ENCODE data around the gene SERPINA12.

The SERPINA12 gene, protein sequence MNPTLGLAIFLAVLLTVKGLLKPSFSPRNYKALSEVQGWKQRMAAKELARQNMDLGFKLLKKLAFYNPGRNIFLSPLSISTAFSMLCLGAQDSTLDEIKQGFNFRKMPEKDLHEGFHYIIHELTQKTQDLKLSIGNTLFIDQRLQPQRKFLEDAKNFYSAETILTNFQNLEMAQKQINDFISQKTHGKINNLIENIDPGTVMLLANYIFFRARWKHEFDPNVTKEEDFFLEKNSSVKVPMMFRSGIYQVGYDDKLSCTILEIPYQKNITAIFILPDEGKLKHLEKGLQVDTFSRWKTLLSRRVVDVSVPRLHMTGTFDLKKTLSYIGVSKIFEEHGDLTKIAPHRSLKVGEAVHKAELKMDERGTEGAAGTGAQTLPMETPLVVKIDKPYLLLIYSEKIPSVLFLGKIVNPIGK

DNA sequence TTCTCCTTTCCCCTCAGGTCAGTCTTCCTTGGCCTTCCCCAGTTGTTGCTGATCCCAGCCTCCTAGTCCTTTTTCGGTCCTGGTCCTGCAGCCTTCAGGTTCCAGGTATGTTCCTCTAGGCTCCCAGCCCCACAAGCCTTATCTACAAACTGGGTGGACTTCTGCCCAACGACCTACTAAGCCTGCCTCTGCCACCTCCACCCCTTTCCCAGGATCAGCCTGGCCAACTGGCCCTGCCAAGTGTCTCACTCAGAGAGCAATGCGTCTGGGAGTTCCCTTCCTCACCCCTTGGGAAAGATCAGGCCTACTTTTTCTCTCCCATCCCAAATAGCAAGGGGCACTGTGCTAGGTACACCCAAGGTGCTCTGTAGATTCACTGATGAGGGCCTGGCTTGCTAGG lies at the start of gene SERPINA12:
SERPINA12 (minus strand) TSS at position 114 of the 400 bp plus-strand sequence. CDS start 11,072 bp downstream, outside the sequence.
- no peak for DNase-seq

DNA sequence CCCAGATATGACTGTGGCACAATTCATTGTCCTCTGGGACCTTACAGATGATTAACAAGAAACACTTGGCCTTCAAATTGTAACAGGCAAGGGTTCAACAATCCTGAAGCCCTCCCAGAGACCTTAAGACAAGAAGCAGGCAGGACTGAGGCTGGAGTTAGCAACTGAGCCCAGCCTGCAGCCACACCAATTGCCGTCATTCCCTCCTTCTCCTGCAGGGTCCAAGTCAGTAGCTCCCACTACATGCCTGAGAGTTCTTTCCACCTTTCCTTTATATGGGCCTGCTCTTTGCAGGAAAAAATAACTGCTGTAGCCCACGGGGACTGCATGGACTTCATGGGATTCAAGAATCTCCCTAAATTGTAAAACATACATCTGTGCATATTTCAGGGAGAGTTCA lies 49.6 kb upstream of the SERPINA12 start:
- DNase-seq: no peak

DNA sequence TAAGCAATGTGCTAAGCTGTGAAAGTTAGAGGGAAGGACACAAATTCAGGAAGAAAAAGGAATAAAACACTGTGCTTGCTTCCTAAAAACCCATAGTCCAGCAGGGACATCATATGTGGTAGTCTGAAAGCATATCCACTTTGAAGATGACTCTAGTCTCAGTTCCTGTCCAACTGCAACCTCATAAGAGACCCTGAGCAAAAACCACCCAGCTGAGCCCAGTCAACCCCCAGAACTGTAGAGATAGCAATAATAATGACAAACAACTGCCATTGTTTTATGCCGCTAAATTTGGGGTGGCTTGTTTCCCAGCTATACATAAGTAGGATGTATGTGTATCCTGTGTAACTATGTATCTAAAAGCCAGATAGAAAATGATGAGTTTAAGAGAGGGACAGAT lies 48.1 kb upstream of the SERPINA12 start:
- no peak for DNase-seq

DNA sequence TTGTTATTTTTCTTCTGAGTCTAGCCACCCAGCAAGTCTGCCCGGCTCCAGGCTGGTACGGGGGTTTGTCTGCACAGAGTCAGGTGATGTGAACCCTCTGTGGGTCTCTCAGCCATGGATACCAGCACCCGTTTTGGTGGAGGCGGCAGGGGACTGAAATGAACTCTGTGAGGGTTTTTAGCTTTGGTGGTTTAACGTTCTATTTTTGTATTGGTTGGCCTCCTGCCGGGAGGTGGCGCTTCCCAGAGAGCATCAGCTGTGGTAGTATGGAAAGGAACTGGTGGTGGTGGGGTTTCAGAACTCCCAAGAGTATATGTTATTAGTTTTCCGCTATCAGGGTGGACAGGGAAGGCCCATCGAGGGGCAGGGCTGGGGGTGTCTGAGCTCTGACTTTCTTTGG lies 46.7 kb upstream of the SERPINA12 start:
- DNase-seq: no peak

DNA sequence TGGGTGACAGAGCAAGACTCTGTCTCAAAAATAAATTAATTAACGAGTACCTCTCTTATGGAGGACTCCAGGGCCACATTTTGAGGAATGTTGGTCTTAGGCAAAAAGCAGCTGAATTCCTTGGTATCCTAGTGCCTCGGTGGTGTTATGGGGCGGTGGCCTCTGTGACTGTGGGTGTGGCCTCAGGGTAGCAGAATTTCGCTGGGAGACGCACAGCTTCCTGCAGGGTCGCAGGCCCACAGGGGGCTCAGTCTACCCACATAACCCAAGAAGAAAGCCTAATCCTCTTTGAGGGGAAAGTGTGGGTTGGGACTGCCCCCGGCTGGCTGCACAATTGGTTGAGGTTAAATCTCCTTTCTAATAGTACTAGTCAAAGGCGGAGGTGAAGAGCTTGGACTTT lies 40.8 kb upstream of the SERPINA12 start:
- no peak for DNase-seq

DNA sequence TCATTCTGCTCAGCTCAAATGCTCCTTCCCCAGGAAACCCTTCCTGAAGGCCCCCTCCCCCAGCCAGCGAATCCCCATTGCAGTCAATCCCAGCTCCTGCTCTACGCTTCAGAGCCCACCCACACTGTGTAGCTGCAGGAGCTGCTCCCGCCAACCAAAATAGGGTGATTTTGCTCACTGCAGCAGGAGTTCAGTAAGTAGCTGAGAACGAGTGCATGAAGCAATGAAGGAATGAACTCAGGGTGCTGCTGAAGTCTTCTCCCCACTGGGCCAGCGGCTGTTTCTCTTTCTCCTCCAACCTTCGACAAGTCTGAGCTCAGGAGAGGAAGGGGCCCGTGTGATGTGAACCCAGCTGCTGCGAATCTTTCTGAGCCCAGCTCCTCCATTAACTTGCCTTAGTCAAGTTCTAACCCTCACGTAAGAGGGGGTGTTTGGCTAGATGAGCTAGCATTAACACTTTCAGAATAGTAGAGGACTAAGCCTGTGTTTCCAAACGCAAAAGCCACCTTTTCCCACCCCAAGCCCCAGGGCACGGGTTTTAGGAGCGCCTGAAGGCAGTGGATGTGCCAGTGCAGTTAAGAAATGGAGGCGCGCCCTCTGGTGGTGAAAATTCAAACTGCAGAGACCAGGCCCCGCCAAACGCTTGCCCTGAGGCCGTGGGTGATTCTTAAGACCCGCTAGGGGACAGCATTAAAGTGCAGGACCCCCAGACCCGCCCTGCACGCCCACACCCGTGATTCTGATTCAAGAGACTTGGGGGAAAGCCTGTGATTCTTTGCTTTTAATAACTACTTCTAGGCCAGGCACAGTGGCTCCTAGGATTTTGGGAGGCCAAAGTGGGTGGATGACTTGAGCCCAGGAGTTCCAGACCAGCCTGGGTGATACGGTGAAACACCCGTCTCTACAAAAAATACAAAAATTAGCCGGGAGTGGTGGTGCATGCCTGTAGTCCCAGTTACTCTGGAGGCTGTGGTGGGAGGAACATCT lies 40.0 kb upstream of the SERPINA12 start:
- DNase-seq: peak; percentile 31

DNA sequence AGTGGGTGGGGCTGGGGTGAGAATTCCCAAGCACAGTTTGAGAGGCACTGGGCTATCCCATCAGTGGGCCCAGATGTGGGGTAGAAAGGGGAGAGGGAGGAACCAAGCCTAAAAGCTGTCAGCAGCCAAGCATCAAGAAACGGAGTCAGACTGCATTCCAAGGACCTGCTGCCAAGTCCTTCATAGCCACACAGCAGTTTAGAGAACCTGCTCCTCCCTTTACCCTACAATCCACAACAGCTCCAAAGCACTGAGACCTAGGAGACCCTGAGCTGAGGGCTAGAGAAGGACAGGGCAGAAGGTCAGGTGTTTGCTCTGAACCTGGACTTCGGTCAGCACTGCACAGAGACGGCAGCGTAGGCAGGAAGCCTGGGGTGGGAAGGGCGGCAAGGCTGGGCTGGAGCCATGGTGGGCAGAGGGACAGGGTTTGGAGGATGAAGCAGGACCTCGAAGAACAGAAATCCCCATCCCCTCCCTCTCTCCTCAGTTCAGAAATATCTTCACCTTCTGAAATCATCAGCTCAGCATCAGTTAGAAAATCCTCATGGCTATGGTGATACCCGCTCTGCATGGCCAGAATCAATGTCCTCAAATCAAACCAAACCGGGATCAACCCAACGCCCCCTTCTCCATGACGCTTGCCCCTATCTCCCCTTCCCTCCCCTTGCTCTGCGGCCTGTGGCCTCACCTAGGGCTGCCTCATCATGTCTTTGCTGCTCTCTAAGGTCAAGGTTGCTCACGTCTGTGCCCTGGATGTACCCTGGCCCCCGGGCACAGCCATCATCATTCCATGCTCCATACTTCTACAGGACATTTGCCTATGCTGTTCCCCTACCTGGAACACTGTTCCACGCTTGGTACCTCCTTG lies 39.1 kb upstream of the SERPINA12 start:
- DNase-seq: no peak

DNA sequence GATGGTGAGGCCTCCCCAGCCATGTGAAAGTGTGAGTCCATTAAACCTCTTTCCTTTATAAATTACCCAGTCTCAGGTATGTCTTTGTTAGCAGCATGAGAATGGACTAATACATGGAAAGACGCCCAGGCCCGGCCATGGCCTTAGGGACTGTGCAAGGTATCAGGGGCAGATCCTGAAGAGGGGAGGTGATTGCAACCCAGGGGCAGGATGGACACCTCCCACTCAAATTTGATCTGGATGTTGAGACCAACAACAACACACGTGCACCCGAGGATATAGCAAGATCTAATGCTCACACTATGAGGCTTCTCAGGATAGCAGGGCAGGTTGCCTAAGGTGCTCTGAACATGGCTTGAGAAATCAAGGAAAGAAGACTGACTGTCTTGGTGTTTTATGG lies 38.5 kb upstream of the SERPINA12 start:
- no peak for DNase-seq

DNA sequence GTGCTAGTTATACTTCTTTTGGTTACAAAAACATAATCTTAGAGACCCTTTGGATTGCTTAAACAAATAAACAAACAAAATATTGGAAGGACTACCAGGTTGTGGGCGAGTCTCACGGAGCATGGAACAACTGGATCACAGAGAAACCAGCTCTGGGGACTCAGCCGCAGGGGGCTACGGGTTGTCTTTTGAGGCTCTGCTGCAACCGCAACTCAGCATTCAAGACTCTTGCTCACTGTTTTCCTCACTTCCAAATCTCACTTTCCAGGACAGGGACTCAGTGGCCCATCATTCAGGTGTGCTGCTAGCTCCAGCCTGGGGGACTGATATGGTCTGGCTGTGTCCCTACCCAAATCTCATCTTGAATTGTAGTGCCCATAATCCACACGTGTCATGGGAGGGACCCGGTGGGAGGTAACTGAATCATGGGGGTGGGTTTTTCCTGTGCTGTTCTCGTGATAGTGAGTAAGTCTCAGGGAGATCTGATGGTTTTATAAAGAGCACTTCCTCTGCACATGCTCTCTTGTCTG lies 37.9 kb upstream of the SERPINA12 start:
- no peak for DNase-seq

DNA sequence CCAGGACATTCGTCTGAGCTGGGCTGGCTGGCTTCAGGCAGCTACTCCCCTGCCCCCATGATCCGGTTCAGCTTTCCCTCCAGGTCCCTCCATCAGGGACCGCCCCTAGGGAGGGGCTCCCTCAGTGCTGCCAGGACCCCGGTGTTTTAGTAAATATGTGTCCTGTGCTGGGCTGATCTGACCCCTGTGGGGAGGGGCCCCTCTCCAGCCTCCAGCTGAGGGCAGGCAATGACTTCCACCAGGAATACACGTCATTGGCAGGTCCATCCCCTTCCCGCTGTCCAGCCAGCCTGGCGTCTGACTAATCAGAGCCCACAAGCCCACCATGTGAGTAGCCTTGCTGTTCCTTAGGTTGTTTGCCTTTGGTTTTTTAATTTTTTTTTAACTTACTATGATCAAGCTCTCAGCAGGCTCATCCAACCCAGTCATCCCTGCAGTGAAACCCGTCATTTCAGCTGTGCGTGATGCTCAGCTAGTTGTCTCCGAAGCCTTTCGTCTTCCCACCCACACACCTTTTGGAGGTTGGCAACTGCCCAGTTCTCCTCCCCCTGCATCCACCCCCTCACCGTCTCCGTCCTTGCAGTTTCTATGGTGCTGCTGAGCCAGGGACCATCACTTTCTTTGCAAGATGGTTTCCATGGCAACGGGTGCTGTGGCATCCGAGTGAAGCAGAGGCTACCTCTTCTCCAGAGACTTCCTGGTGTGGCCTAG lies 36.0 kb upstream of the SERPINA12 start:
- DNase-seq: no peak

DNA sequence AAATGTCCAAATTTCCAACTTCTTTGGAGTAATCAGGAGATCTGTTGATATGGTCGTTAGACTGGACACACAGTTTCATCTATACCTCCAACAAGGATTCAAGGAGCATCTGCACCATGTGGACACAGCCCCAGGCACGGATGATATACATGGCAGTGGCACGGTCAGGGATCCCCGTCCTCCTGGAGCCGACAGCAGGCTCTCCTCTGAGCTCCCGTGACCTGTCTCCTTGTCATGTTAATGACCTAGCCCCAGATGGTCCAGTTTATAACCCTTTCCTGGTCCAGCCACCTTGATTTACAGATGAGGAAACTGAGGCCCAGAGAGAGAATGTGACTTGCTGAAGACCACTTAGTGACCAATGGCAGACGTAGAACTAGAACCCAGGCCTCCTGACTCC lies 35.5 kb upstream of the SERPINA12 start:
- no peak for DNase-seq

DNA sequence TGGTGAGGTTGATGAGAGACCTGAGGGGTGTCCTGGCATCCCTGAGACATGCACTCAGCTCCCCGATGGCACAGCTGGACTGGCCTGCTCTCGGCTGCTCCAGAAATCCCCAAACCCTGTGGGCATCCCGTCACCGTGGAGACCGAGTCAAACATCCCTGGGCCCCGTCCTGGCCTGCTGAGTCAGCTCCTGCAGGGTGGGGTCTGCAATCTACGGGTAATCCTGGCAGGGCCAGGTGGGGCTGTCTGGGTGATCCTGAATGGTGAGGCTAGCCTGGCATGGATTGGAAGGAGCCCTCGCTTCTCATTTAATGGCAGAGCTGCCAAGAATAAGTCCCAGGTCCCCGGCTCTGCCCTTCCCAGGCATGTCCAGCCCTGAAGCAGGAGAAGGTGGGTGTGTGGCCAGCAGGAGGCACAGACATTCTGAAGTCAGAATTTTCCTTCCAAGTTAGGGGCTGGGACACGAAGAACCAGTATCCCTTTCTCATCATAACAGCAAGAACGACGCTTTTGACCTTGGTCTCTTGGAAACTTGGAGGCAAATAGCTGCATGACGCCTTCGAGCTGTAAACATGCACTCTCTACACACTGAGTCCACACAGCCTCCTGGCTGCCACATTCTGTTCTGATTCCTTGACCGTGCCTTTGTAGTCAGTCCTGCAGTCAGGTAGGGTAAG lies 34.3 kb upstream of the SERPINA12 start:
- DNase-seq: no peak

DNA sequence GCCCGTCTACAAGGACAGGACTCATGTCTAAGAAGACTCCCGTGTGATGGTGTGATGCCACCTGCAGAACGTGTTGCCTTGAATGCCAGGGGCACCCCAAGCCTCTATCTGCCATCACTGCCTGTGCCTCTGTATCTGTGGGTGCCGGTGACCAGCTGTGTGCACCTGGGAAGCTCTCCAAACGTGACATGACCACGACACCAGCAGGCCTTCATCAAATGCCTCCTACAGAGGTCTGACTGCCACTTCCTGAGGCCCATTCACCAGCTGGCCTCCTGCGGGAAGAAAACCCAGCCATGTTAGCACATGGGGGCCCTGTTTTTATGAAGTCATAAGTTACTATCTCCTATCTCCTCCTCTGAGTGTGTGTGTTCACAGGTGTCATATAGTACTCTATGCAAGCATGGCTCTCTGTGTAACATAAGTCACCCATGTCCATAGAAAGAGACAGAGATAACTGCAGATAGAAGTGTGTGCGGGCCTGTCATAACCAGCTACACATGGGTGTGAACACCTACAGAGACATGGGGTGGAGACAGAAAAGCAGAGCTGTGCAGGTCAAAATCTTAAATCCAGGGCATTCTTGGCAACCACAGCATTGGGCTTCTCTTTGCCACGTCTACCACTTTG lies 33.7 kb upstream of the SERPINA12 start:
- no peak for DNase-seq

DNA sequence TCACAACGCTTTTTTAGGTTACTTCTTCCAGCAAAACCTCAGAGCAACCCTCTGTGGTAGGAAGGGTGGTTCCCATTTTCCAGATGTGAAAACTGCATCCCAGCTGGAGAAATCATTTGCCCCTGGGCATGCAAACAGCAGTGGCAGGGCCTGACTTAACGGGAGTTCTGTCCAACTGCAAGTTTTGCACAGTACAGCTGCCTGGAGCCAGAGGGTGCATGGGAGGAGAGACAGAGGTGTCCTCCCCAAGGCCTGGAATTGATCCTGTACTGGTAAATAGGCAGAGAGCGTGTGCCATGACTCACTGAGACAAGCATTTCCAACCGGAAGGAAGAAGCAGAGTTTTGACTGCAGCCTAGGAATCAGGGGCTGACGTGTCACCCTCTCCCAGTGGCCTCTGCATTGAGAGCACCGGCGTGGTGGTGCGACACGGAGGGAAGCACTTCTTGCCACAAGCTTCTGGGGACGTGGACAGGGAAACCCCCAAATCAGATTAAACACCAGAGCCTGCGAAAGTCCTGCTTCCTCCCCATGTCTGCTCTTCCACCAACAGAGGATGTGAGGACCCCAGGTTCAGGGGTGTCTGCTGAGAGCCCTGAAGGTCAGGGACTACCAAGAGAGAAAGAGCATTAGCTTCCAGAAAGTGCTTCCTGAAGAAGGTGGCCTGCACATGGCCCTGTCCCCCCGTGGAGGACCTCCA lies 33.0 kb upstream of the SERPINA12 start:
- no peak for DNase-seq

DNA sequence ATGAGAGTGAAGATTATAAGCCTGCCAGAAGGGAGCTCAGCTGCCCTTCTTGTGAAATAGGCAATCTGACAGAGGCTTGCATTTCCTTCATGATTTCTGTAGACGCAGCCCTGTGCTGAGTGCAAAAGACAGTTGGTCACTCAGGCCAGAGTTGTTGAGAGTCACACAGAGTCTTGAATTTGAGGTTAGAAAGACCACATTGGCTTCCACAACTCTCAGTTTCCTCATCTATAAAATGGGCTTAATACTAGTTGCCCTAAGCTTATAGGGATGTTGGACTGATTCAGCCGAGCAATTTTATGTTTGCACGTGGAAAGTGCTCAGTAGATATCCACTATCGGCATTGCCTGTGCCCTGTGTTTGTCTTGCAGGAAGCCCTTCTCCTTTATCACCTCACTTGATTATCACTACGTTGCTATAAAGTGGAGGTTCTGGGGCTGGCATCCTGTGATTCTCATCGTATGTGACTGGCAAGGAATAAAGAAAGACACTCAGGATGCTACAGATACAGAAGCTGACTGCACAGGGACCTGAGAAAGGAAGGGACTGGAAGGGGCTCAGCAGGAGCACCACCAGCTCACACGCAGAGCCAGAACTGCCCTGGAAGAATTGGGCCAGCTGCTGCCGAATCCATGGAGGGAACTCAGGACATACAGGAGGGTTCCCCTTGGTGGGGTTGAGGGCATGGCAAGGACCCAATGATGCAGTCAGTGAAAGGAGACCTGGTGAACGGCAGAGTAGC lies 32.1 kb upstream of the SERPINA12 start:
- DNase-seq: no peak

DNA sequence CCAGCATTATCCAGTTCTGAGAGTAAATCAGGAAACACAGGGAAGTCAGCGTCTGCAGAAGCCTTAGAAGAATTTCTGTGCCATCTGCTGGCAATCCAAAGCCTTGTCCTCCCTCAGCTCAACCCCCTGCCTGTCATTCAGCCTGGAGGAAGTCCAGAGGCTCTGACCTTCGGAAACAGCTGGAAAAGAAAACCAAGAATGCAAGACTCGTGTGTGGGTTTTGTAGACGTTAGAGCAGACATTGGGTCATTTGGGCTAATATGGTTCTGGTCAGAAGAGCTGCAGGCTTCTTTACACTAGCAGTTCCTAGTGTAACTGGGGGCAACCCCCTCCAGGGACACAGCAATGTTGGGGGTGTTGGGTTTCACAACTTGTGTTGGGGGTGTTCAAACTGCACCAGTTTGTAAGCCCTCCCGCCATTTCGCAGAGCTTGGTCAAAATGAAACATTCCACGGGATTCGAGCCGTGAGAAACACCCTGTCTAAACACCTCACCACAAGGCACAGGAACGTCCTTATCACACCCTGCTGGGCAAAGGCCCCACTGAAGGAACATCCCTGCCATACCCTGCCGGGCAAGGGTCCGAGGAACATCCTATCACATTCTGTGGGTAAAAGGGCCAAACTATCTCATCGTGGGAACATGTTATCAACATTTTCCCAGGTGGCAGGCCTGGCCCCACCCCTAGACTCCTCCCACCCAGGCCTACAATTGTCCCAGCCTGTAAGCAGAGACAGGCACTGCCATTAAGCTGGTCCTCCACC lies 30.9 kb upstream of the SERPINA12 start:
- no peak for DNase-seq

DNA sequence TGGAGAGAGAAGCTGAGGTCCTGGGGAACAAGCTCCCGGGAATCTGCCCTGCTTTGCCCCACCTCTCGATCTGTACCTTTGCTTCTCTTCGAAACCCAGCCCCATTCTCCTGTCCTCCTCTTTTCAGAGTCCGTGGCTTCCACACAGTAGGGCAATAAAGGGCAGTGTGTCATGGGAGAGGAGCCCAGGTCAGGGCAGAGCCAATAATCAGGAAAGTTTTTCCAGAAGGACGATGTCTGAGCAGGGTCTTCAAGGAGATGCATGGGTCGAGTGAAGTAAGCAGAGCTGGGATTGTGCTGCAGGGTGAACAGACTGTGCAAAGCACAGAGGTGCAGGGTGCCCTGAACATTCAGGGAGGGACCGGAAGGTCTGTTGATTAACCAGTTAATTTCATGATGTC lies 29.9 kb upstream of the SERPINA12 start:
- no peak for DNase-seq

DNA sequence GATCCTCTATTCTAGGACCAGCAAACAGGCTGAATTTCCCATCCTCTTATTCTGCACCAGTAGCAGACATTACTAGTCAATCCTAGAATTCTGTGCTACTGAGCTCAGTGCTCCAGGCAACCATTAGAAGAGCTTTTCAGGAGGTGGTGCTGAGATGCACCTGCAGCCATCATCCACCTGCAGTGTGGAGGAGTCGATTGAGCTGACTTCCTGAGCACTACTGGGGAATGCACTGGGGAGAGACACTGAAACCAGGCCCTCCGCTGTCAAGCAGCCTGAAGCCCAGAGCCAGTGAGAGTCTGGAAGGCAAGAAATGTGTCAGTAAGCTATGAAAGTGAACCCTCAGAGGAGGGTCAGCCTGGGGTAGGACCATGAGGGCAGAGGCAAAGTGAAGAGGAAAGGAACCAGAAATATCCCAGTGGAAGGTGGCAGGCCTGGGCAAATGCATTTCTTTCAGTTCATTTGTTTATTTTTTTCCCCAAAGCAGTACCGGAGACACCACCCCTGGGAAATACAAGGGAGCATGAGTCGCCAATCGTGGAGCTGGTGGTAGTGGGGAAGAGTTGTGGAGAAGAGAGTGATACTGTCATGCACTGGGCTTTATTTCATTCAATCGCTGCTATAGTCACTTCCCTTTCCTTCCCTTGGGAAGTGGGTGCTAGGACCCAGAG lies 28.9 kb upstream of the SERPINA12 start:
- no peak for DNase-seq

Data from CD4-positive, alpha-beta T cell treated with Interleukin-21 for 1 hour (primary cell).